DND-41 (cell line): ENCODE results near the gene CD52.

Experiments used
- ATAC-seq: fragments of 200-7000 bp; cut with Tn5 transposase; 3 replicates; pipeline ENCODE4 v1.9.1; 2021; ENCODE audit warnings: low read depth; ENCODE audit not compliant: insufficient read depth
- DNase-seq: peaks from one replicate; pipeline ENCODE4 v3.0.0-alpha.2; 2020
- H2AFZ ChIP-seq: 2 replicates; pipeline ENCODE4 v1.6.0; 2012; ENCODE audit warnings: low read depth, low read length
- H3K27ac ChIP-seq: 2 replicates; pipeline ENCODE4 v1.5.1; 2012; ENCODE audit warnings: low read length, inconsistent platforms
- H3K27me3 ChIP-seq: fragments of 200-600 bp; sonication (generic); 2 replicates; pipeline ENCODE4 v1.6.0; 2012; ENCODE audit warnings: low read length, mild to moderate bottlenecking, inconsistent platforms; ENCODE audit not compliant: insufficient read depth, poor library complexity
- H3K36me3 ChIP-seq: 2 replicates; pipeline ENCODE4 v1.5.1; 2012; ENCODE audit warnings: low read length, inconsistent platforms; ENCODE audit not compliant: insufficient read depth
- H3K4me1 ChIP-seq: 2 replicates; pipeline ENCODE4 v1.5.1; 2012; ENCODE audit warnings: mild to moderate bottlenecking, low read length; ENCODE audit not compliant: insufficient read depth
- H3K4me2 ChIP-seq: 2 replicates; pipeline ENCODE4 v1.6.0; 2012; ENCODE audit warnings: mild to moderate bottlenecking, moderate library complexity, low read length, inconsistent platforms; ENCODE audit not compliant: insufficient read depth
- H3K4me3 ChIP-seq, 2 experiments: fragments of 200-600 bp in 1 of 2; shearing (Covaris generic) in 1 of 2; 2 replicates each; pipeline ENCODE4 v1.5.1; 2012 to 2016; ENCODE audit warnings: inconsistent platforms in 2 of 2, low read length in 2 of 2, mild to moderate bottlenecking in 2 of 2, low read depth in 1 of 2, moderate library complexity in 1 of 2
- H3K79me2 ChIP-seq: 2 replicates; pipeline ENCODE4 v1.6.0; 2012; ENCODE audit warnings: low read length, inconsistent platforms; ENCODE audit not compliant: insufficient read depth
- H3K9ac ChIP-seq: 2 replicates; pipeline ENCODE4 v1.6.0; 2012; ENCODE audit warnings: low read depth, mild to moderate bottlenecking, inconsistent platforms, low read length, moderate library complexity
- H3K9me3 ChIP-seq: 2 replicates; pipeline ENCODE4 v1.5.1; 2012; ENCODE audit warnings: low read length, moderate library complexity, mild to moderate bottlenecking, inconsistent platforms; ENCODE audit not compliant: insufficient read depth, severe bottlenecking
- H4K20me1 ChIP-seq: 2 replicates; pipeline ENCODE4 v1.6.0; 2012; ENCODE audit warnings: low read length; ENCODE audit not compliant: insufficient read depth
- EZH2 ChIP-seq: IDR thresholded peaks from 3 replicates; pipeline ENCODE4 v1.6.1; 2012; ENCODE audit warnings: borderline replicate concordance, low read depth, mild to moderate bottlenecking, moderate library complexity, low read length, inconsistent platforms; ENCODE audit not compliant: severe bottlenecking
- TF ChIP-seq, protein P1 (sequence below): IDR thresholded peaks from 2 replicates; pipeline ENCODE4 v1.5.1; 2012; ENCODE audit warnings: borderline replicate concordance, low read length, moderate library complexity, mild to moderate bottlenecking; ENCODE audit not compliant: poor library complexity, severe bottlenecking; ENCODE audit errors: extremely low read depth

The CD52 gene

GRCh38 chr1:26356106-26356505, 38.3 kb downstream of the CD52 start:
- TF ChIP-seq, protein P1, sequence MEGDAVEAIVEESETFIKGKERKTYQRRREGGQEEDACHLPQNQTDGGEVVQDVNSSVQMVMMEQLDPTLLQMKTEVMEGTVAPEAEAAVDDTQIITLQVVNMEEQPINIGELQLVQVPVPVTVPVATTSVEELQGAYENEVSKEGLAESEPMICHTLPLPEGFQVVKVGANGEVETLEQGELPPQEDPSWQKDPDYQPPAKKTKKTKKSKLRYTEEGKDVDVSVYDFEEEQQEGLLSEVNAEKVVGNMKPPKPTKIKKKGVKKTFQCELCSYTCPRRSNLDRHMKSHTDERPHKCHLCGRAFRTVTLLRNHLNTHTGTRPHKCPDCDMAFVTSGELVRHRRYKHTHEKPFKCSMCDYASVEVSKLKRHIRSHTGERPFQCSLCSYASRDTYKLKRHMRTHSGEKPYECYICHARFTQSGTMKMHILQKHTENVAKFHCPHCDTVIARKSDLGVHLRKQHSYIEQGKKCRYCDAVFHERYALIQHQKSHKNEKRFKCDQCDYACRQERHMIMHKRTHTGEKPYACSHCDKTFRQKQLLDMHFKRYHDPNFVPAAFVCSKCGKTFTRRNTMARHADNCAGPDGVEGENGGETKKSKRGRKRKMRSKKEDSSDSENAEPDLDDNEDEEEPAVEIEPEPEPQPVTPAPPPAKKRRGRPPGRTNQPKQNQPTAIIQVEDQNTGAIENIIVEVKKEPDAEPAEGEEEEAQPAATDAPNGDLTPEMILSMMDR, result no peak
- no peak for DNase-seq
- ATAC-seq, result no peak

DNA sequence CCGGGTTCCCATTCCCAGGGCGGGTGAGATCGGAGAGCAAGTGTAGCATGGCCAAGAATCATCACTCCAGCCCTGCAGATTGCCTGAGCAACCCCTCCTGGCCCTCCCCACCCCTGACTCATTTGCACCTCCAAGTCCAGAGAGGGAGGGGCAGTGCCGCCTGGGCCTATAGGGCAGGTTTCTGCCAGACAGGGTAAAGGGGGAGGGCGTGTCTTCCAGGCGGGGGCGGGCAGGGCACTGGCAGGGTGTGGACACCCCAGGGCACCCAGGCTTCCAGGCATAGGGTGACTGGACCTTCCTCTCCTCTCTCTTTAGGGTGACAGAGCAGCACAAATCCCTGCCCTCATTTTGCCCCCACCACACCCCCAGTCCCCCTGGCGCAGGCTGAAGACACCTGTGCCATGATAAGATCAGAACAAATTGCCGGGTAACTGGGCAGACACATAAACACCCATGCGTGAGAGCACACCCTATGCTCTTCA, 39.4 kb downstream of the CD52 start:
- Histone ChIP-seq H2AFZ (no peak overlapping the region), H3K27me3 (peaks cover 8% of the 10 kb centered on the region), H3K4me2 (no peak overlapping the region), H3K9me3 (no peaks in the 10 kb centered on the region), H3K4me1 (no peaks in the 10 kb centered on the region), H4K20me1 (no peaks in the 10 kb centered on the region), H3K4me3 (no peak overlapping the region), H3K9ac (no peak overlapping the region), H3K36me3 (no peaks in the 10 kb centered on the region), H3K79me2 (no peaks in the 10 kb centered on the region), H3K27ac (no peak overlapping the region)
- TF ChIP-seq EZH2, result no peak
- DNase-seq, result no peak
- ATAC-seq, result 0 out of 3 replicates have a peak, but pooled peaks have one; percentile 39

More at GRCh38 chr1:26356106-26356505, 38.3 kb downstream of the CD52 start:
- no peaks in the 10 kb centered on the region for H3K79me2 ChIP-seq
- no peak overlapping the region for H3K9ac ChIP-seq
- no peak overlapping the region for H2AFZ ChIP-seq
- H3K27me3 ChIP-seq, result peaks cover 8% of the 10 kb centered on the region
- no peaks in the 10 kb centered on the region for H3K36me3 ChIP-seq
- no peaks in the 10 kb centered on the region for H3K9me3 ChIP-seq
- H3K27ac ChIP-seq, result no peak overlapping the region
- no peaks in the 10 kb centered on the region for H4K20me1 ChIP-seq
- no peaks in the 10 kb centered on the region for H3K4me1 ChIP-seq
- H3K4me3 ChIP-seq, result no peak overlapping the region
- no peak overlapping the region for H3K4me2 ChIP-seq

DNA sequence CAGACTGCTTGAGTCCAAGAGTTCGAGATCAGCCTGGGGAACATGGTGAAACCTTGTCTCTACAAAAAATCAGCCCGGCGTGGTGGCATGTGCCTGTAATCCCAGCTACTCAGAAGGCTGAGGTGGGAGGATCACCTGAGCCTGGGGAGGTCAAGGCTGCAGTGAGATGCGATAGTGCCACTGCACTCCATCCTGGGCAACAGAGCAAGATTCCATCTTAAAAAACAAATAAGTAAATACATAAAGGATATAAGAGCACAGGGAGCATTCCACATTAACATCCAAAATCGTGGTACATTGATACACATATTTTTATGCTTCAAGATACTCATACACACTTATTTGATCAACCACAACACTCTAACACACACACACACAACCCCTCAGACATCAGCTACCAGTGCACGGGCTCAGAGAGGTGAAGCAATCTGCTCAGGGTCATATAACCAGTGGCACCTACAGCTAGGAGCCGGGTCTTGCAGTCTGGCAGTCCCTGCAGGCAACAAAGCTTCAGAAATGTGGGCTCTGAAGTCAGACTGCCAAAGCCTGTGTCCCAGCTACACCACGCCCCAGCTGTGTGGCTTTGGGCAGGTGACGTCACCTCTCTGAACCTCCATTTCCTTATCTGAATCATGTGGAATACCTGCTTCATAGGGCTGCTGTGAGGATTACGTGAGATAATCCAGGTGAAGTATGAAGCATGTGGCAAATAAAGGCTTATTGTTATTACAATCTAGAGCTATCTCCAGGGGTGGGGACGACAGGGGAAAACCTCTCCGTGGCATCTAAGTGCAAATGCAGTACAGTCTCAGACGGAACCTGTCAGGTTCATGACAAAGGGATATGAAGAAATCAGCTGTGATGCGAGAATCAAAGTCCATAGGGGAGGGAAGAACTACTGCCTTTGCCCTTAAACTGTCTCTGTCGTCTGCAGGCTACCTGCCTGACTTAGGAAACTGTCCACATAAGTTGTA, 40.9 kb downstream of the CD52 start:
- no peaks in the 10 kb centered on the region for H3K9me3 ChIP-seq
- no peak overlapping the region for H3K9ac ChIP-seq
- no peaks in the 10 kb centered on the region; the same call in 1 of the 2 replicates for H4K20me1 ChIP-seq
- peaks cover 5% of the 10 kb centered on the region; the same call in 1 of the 2 replicates for H3K4me1 ChIP-seq
- H3K4me3 ChIP-seq, result no peak overlapping the region
- no peak overlapping the region for H2AFZ ChIP-seq
- ATAC-seq (peak; percentile 18; the same call in 1 of the 3 replicates), DNase-seq (peak; percentile 26)
- no peaks in the 10 kb centered on the region for H3K79me2 ChIP-seq
- TF ChIP-seq, protein P1, result no peak
- TF ChIP-seq EZH2, result no peak
- no peak overlapping the region for H3K27ac ChIP-seq
- peaks cover 8% of the 10 kb centered on the region for H3K27me3 ChIP-seq
- no peaks in the 10 kb centered on the region for H3K36me3 ChIP-seq
- no peak overlapping the region for H3K4me2 ChIP-seq

- H3K27me3 ChIP-seq, result peaks cover 4% of the 10 kb centered on the region
- no peak for ATAC-seq
Observed at GRCh38 chr1:26359981-26360806, 42.4 kb downstream of the CD52 start.

More at GRCh38 chr1:26359981-26360806, 42.4 kb downstream of the CD52 start:
- peaks cover 6% of the 10 kb centered on the region; the same call in 1 of the 2 replicates for H3K4me1 ChIP-seq
- H3K9ac ChIP-seq, result no peak overlapping the region
- no peak overlapping the region for H3K4me3 ChIP-seq
- DNase-seq, result no peak
- no peaks in the 10 kb centered on the region for H3K36me3 ChIP-seq
- H3K4me2 ChIP-seq, result no peak overlapping the region
- no peaks in the 10 kb centered on the region for H3K9me3 ChIP-seq
- no peak overlapping the region for H2AFZ ChIP-seq
- TF ChIP-seq, protein P1, result no peak
- no peak for TF ChIP-seq EZH2
- no peaks in the 10 kb centered on the region for H3K79me2 ChIP-seq
- no peak overlapping the region for H3K27ac ChIP-seq
- H4K20me1 ChIP-seq, result no peaks in the 10 kb centered on the region; the same call in none of the 2 replicates
